NCI-H146 treated with DMSO at 0.1 percent for 48 hours (cell line): Measurements from ENCODE around the gene EPHB3.

Source experiments
- DNase-seq: peaks from one replicate; lab custom pipeline; 2025; ENCODE audit not compliant: unreplicated experiment; lab: John Stamatoyannopoulos, UW

Gene EPHB3

GRCh38 chr3:184563941-184564684, 2.5 kb downstream of the EPHB3 start:
- no peak for DNase-seq

DNA sequence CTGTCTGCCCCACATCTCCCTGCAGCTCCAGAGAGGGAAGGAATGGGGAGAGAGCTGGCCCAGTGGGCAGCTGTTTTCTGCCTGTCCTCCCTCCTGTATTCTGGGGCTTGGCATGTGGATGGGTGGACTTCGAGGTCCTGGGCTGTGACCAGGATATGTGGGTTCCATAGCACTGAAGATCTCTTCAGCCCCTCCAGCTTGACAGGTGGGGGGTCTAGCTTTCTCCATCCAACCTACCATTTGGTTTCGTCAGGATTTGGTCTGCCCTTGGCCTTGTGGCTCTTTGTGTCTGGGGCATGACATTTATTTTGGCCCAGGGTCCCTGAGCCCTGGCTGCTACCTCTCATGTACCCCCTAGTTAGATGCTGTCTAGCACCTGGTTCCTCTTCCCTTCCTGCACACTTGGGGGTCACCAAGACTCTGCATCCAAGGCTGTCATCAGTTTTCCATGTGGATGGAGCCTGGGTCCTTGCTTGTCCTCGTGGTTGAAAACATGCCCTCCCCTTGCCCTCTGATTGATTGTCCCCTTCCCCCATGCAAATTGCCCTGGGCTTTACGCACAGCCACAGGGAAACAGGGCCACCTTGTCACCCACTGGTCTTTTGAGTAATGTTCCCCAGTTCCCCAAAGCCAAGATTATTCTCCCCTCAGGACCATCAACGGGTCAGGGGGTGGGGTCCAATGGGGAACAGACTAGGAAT, 3.2 kb downstream of the EPHB3 start:
- DNase-seq, result no peak

GRCh38 chr3:184565421-184566211, 4.0 kb downstream of the EPHB3 start:
- no peak for DNase-seq

- no peak for DNase-seq
These were observed 5.1 kb downstream of the EPHB3 start for GRCh38 chr3:184566441-184567414.

GRCh38 chr3:184567946-184568559, 6.5 kb downstream of the EPHB3 start:
- no peak for DNase-seq

DNA sequence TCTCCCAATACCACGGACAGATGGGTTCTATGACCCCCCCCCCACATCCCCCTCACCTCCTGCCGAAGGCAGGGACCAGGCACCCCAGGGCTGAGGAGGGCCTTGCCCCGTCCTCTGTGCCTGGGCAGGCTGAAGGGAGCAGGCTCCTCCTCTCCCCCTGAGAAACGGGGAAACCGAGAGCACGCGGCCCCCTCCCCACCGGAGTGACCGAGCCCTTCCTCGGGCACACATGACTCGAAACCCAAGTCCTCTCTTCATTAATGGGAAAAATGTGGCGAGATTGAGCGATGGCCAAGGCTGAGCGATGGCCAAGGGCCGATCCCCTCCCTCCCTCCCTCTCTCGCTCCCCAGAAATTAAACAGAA, 7.0 kb downstream of the EPHB3 start:
- DNase-seq, result no peak

DNA sequence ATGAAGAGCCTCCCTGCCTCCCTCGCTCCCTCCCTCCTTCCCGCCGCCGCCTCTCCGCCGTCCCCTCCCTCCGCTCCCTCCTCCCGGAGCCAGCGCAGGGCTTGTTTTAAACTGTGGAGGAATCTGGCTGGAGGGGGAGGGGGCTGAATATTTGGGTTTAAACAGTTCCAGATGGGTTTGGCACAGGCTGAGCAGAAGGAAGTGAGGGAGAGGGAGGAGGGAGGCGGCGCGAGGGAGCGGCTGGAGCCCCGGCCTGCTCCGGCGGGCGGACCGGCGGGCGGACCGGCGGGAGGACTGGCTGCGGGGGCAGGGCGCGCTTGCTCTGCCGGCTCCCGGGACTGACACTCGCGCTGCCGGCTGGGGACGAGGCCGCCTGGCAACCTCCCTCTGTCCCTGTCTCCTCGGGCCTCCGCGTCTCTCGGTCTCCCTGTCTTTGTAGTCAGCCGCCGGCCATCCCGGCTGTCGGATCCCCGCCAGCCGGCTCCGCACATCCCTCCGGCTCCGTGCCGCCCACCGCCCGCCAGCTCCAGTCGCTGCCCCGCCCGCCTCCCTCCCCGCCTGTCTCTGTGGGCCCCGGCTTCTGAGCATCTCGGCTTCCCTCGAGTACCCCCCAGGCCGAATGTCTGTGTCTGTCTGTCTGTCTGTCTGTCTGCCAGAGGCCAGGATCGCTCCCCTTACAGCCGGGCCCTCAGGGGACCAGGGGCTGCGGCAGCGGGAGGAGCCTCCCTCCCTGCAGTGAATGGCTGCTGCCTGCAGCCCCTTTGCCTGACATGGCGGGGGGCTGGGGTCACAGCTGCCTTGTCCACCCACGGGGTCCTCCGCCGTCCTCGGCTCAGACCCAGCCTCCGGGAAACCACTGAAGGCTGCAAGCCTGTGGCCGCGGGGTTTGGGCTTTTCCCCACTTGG, 7.6 kb downstream of the EPHB3 start:
- no peak for DNase-seq

- DNase-seq, result no peak
These were observed 8.4 kb downstream of the EPHB3 start for GRCh38 chr3:184570035-184570434.

GRCh38 chr3:184570489-184570888, 8.9 kb downstream of the EPHB3 start:
- no peak for DNase-seq

- DNase-seq, result no peak
These were observed 10.3 kb downstream of the EPHB3 start for GRCh38 chr3:184571750-184572377.

DNA sequence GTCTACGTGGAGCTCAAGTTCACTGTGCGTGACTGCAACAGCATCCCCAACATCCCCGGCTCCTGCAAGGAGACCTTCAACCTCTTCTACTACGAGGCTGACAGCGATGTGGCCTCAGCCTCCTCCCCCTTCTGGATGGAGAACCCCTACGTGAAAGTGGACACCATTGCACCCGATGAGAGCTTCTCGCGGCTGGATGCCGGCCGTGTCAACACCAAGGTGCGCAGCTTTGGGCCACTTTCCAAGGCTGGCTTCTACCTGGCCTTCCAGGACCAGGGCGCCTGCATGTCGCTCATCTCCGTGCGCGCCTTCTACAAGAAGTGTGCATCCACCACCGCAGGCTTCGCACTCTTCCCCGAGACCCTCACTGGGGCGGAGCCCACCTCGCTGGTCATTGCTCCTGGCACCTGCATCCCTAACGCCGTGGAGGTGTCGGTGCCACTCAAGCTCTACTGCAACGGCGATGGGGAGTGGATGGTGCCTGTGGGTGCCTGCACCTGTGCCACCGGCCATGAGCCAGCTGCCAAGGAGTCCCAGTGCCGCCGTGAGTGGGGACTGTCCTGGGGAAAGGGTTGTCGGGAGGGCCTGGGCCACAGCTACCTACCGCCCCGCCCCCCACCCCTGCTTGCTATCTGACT, 11.2 kb downstream of the EPHB3 start:
- DNase-seq, result no peak

GRCh38 chr3:184574515-184575417, 13.2 kb downstream of the EPHB3 start:
- no peak for DNase-seq

GRCh38 chr3:184575701-184576100, 14.1 kb downstream of the EPHB3 start:
- no peak for DNase-seq

- no peak for DNase-seq
These were observed 15.1 kb downstream of the EPHB3 start for GRCh38 chr3:184576457-184577240.

DNA sequence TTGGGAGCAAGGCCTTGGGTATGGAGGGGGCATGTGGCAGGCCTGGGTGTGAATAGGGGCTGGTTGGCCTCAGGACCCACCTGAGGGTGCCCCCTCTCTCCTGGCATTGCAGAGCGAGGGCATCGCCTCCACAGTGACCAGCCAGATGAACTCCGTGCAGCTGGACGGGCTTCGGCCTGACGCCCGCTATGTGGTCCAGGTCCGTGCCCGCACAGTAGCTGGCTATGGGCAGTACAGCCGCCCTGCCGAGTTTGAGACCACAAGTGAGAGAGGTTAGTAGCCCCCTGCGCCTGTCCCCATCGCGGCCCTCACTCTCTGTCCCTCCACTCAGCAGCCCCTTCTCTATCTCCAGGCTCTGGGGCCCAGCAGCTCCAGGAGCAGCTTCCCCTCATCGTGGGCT, 16.0 kb downstream of the EPHB3 start:
- DNase-seq, result no peak

DNA sequence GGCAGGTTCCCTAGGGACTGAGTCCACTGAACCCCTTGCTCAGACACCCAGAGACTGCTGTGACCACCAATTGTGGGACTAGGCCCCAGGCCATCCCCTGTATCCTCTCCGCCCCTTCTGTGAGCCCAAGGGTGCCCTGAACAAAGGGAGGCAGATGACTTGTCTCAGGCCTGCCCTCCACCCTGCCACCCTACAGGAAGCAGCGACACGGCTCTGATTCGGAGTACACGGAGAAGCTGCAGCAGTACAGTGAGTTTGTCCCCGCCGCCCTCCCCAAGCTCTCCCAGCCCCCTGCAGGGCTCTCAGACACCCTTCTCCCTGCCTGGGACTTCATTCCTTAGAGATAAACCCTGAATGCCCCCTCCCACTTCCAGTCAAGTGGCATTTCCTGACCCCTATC, 16.6 kb downstream of the EPHB3 start:
- no peak for DNase-seq

DNA sequence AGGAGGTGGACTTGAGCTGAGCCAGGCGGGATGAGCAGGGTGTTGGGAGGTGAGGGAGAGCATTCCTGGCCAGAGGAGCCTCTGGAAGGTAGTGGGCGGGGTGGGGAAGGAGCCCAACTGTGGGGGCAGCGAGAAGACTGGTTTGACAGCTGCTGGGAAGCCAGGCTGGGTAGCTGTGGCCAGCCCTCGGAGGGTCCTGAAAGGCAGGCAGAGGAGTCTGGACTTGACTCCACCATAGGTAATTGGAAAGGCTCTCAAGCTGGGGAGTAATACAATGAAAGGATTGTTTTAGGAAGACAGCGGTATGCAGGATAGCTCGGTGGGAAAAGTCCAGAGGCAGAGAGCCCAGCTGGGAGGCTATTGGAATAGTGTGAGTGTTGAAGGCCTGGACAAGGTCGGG, 17.2 kb downstream of the EPHB3 start:
- no peak for DNase-seq
